Measurements from ENCODE around the gene RASL12.

GRCh38 chr15:65067645-65068402, at the start of gene RASL12:
- peak in 1 of 2 donors; percentile 37 for TF ChIP-seq POLR2A (IDR thresholded peaks at IDR 0.05)
- no peak for TF ChIP-seq CTCF (IDR thresholded peaks at IDR 0.05)
